Right hindlimb (tissue), 1 donor: Measurements from ENCODE around the gene PDE4B.
A peak's percentile ranks its signal among the peaks of the same experiment; 100 is the strongest.

Experiments used
- DNase-seq: peaks from one replicate; pipeline ENCODE4 v3.0.0-alpha.2; 2018

The PDE4B gene

DNA sequence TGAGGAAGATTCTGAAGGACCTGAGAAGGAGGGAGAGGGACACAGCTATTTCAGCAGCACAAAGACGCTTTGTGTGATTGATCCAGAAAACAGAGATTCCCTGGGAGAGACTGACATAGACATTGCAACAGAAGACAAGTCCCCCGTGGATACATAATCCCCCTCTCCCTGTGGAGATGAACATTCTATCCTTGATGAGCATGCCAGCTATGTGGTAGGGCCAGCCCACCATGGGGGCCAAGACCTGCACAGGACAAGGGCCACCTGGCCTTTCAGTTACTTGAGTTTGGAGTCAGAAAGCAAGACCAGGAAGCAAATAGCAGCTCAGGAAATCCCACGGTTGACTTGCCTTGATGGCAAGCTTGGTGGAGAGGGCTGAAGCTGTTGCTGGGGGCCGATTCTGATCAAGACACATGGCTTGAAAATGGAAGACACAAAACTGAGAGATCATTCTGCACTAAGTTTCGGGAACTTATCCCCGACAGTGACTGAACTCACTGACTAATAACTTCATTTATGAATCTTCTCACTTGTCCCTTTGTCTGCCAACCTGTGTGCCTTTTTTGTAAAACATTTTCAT is 579.9 kb downstream of the PDE4B start:
- DNase-seq = no peak

DNA sequence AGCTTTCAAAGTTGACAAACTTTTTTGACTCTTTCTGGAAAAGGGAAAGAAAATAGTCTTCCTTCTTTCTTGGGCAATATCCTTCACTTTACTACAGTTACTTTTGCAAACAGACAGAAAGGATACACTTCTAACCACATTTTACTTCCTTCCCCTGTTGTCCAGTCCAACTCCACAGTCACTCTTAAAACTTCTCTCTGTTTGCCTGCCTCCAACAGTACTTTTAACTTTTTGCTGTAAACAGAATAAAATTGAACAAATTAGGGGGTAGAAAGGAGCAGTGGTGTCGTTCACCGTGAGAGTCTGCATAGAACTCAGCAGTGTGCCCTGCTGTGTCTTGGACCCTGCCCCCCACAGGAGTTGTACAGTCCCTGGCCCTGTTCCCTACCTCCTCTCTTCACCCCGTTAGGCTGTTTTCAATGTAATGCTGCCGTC is 580.5 kb downstream of the PDE4B start:
- DNase-seq = no peak

DNA sequence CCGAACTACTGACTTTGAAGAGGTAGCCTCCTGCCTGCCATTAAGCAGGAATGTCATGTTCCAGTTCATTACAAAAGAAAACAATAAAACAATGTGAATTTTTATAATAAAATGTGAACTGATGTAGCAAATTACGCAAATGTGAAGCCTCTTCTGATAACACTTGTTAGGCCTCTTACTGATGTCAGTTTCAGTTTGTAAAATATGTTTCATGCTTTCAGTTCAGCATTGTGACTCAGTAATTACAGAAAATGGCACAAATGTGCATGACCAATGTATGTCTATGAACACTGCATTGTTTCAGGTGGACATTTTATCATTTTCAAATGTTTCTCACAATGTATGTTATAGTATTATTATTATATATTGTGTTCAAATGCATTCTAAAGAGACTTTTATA is 581.5 kb downstream of the PDE4B start:
- DNase-seq = no peak

DNA sequence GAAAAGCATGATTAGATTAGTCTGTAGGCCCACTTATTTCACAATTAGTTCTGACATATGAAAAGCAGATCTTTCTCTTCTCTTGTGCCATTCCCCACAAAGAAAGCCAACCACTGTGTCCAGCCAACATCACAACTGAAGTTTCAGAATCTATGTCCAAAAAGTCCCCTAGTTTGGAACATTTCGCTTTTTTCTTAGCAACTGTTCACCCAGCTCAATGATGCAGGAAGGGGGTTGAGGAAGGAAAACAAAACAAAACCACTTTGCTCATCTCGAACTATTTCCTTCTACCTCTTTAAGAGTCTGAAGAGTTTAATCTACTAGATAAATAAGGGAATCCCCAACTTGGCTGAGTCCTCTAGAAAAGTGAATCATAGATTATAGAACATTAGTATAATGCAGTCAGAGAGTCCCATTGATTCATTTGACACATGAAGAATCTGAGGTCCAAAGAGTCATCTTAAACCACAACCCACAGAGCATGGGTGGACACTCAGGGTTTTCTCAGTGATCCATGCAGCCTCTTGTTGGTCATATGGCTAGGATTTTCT is 581.9 kb downstream of the PDE4B start:
- no peak for DNase-seq

DNA sequence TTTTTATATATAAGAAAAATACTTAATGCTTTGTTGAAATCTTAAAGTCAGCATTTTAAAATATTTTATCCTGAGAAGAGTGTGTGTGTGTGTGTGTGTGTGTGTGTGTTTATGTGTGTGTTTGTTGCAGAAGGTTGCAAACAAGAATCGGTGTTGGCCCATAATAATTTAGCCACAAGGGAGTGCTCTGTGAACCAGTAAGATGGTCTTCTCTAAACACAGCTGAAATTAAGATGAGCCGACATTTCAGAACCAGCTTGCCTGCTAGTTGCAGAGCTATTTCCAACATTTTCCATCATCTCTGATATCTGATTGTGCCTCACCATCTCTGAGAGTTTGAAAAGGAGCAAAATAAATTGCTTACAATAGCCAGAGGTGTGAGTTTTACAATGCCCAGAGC is 582.4 kb downstream of the PDE4B start:
- DNase-seq = no peak

DNA sequence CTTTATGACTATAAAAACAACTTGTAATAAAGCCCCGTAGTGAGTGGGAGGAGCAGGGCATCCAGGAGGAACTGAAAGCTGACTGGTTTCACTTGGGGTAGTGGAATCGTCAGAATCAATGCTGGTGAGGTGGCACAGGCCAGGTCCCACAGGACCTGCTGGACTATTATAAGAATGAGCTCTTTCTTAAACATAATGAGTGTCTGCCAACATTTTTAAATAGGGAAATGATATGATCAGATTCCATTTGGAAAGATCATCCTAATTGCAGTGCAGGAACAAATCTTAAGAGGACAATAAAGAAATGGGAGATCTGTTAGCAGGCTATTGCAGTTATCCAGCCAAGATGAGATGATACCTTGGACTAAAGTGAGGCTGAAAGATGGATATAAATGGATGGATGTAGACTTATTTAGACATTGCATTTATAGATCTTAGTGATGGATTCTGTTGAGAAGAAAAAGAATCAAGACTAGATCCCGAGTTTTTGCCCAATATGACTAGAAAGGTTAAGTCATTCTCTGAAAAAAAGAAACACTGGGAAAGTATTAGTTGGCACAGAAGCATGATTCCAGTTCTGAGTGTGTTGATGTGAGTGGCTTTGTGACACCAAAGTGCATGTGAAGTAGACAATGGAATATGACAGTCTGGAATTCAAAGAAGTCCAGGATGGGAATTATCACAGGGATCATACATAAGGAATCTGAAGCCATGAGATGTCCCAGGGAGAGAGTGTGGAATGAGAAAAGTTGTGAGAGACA is 587.9 kb downstream of the PDE4B start:
- no peak for DNase-seq

DNA sequence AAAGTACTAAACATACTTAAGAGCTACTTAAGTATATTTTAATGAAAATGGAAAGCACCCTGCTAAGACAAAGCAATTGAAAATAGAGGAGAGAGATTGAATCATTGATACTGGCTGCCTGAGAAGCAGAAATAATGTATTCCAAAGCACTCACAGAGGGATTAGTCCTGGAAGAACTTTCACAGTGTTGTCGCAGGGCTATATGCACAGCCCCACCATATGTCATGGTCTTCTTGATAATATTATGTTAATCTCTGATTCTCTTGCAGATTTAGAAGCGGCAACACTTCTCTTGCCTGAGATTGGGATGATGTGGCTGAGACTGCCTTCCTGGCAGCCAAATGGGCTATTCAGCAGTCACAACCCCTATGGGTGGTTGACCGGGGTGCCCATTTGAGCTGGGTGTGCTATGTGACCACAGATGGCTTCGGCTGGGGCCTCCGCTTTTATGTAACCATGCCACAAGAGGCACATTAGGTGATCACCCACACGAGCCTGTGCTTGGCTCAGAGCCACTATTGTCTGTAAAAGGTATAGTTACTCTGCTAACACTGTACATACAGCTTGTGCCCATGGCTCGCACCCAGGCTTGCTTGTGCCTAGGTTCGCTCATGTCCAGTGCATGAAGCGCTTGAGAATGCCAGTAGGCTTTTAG is 589.1 kb downstream of the PDE4B start:
- DNase-seq = no peak

DNA sequence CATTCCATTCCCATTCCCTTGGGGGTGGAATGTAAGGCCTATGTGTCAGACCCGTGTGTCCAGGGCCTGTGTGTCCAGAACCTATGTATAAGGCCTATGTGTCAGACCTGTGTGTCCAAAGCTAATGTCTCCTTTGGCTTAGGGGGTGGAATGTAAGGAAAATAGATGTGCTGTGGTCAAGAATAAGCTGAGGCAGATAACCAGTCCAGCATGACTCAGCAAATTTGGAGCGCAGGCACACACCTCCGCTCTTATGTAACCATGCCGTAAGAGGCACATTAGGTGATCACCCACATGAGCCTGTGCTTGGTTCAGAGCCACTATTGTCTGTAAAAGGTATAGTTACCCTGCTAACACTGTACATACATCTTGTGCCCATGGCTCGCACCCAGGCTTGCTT is 590.5 kb downstream of the PDE4B start:
- DNase-seq = no peak

DNA sequence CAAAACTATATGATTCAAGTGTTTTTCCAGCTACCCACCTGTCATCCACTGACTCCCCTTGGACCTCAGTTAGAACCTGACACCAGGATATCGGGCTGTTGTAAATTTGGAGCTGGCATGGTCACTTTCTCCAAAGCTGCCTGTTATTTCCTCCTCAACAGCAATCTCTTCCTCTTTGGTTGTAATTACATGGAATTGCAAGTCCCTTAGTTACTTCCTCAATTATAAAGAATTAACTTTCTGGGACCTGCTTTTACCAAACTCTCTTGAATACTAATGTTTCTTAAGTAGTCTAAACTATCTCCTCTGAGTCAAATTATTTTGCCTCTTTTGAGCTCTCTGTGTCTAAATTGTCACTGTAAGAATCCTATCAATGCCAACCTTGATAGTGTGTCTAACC is 590.9 kb downstream of the PDE4B start:
- DNase-seq = no peak

DNA sequence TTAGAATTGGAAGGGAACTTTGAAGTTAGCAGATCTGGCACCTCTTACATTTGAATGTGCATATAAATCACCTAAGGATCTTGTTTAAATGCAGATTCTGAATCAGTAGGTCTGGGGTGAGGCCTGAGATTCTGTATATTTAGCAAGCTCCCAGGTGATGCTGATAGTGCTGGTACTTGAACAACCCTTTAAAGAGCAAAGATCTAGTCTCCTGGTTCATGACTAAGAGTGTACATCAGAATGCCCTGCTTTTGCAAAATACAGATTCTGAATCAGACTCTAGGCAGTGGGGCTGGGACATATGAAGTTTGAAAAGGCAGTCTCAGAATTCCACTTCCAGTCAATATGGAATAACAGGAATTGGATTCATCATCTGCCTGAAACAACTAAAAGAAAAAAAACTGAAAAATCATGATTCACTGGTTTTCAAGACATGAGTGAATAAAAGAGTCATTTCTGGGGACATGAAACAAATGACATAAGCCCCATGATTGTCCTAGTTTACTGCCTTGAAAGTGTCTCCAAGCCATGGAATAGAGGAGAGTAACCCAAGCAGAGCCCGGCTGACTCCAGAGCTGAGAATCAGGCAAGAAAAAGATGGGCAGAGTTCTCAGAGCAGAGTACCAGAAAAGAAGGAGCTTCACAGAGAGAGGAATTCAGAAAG is 591.7 kb downstream of the PDE4B start:
- DNase-seq = no peak

DNA sequence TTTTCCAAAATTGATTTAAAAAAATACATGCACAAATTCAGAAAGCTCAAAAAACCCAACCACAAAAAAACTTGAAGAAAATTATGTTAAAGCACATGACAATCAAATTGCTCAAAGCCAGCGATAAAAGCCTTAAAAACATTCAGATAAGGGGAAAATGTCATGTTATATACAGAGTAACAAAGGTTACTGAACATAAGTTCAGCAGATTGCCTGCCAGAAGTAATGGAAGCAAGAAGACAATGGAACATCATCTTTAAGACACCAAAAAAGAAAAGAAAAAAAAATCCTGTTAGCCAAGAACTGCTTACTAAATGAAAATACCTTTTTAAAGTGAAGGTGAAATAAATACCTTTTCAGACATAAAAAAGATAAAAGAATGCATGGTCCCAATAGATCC is 594.0 kb downstream of the PDE4B start:
- no peak for DNase-seq

DNA sequence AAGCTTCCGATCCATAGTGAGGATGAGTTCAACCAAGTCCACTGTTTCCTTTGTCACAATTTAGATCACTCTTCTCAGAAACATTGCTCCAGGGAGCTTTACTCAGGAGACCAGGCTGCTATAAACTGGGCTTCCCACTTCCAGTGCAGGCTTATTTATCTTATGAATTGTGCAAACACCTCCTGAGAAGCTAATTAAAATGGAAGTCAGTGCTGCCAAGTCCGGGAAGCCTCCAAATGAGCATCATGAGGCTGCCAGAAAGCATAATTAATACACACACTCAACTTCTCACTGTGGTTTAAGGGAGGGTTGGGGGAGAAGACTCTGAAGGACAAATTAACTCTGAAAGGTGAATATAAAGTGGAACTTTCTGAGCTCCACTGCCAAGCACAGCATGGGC is 596.2 kb downstream of the PDE4B start:
- no peak for DNase-seq

DNA sequence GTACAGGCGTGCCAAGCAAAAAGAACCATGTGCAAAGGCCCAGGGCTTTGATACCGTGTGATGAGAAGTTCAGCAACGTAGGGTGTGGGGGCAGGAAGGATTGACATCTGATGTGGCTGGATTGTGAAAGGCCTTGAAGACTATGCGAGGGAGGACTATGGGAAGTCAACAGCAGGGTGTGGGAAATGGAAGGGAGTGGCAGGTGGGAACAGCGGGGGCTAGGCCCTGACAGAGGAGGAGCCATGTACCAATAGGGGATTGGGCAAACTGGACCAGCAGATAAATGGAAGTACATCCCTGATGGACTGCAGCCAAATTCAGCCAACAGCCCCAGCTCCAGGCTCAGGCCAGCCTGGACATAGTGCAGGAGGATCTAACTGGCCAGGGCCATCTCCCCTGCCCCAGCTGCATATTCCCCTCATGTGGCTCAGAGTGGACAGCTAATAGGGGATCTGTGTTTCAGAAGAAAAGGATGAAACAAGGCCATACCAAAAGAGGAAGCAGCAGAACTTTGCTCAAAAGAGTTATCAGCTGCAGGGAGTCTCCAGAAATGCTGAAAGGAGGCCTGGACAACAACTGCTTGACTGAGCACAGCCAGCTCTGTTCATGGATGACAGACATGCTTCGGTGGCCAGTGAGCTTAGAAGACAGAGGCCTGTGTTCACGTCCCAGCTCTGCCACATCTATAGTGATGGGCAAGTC is 601.0 kb downstream of the PDE4B start:
- DNase-seq = no peak

DNA sequence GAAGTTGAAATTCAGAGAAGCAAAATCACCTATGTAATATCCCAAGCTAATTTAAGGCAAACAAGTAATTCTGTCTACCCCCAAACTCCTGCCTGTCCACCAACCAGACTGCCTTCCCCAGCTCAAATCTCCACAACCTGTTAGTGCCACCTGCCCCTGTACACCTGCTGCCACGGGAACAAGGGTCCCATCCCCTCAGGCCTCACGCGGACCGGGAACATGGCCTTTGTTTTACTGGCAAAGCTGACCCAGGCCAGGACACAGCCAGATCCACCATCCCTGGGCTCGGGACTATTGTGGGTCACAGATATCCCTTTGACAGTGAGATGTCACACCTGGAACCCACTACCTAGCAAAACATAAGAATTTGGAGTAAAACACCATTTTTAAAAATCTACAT is 601.9 kb downstream of the PDE4B start:
- no peak for DNase-seq

DNA sequence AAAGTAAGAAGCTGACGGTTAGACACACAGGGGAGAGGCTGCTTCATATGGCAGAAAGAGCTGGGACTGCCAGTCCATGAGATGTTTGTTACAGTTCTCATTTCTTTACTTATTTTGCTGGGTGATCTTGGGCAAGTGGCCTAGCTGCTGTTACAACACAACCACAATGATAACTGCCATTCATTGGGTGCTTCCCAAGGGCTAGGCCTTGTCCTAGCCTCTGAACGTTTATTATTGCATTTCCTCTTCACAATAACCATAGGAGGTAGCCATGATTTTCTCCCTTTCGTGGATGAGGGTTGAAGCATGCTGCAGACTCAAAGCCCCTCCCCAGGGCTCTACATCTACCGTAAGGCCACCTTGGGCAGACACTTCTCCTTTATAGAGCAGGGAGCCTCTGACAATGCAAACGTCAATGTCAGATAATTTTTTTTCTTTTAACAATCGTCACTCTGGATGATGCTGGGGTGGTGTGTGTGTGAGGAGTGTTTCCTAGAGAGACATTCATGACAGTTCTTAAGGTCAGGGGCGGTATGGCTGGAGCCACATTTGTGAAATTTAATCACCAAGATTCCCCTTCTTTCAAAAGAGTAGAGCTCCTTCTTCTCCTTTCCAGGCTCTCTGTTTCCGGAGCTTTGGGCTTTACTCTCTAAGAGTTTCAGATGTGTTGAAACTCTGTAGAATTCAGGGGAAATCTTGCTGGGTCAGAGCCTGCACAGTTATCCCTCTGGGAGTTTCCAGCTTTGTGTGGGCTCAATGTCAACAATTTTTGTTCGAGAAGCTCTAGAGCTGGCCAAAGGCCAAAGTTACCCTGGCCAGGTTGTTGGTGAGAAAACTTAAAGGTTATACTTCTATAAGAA is 602.7 kb downstream of the PDE4B start:
- no peak for DNase-seq

DNA sequence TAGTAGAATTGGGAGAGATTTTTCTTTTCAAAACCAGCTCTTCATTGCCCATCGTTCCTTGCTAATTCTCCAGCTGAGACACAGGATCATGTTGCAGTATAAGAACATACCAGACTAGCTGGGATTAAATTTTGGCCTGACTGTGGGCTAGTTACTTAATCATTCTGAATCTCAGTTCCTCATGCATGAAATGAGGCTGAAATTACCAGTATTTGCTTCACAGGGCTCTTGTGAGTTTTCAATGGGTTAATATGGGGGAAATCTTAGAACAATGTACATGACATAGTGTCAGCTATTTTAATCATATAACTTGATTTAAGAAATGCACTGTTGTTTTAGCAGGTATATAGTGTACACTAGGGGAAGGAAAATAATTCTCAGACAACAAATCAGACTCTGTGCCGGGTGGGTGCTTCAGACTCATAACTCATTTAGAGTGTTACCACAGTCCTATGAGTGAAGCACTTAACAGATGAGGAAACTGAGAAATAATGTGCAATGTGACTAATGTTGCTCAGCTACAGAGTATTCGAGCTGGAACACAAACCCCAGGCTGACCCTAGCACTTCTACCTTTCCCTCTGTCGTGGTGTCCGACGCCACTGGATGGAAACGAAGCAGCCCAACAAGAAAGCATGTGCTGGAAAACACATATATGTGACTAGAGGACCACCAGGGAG is 603.7 kb downstream of the PDE4B start:
- DNase-seq = no peak

DNA sequence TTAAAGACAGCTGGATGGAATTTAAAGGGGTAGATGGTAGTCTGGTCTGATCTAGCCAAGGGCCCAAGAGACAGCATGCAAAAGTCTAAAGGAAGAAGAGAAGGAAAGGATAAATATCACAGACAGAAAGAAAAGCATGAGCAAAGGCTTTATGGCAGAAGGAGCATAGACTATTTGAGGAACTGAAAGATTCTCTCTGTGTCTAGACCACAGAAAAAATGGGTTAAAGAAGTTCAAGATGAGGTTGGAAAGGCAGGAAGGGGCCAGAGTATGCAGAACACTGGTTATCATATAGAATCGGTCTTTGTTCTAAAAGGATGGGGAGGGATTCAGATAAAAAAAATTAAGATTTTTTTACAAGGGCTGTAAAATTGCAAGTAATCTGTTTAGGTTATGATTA is 604.5 kb downstream of the PDE4B start:
- no peak for DNase-seq

DNA sequence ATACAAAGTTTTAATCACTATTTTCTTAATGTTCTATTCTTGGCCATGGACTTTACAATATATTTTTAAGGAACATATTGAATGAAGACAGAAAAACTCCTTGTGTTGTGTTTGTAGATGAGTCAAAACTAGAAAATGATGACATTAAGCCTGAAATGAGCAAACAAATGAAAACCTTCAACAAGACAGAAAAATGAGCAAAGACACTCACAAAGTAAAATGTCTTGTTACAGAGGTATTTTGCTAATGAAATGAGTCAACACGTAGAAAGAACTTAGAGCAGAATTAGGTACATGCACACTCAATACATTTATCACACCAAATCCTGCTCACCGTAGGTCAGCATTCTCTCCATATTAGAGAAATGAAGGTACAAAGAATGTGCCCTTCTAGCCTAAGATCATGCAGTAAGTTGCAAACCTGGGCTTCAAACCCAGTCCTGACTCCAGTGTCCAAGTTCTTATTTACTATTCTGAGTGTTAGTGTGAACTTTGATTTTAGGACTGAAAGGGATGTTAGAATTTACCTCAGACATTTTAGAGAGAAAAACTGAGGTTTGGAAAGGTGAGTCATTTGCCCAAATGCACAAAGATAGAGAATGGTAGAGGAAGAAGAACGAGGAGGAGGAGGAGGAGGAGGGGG is 607.3 kb downstream of the PDE4B start:
- DNase-seq = no peak

DNA sequence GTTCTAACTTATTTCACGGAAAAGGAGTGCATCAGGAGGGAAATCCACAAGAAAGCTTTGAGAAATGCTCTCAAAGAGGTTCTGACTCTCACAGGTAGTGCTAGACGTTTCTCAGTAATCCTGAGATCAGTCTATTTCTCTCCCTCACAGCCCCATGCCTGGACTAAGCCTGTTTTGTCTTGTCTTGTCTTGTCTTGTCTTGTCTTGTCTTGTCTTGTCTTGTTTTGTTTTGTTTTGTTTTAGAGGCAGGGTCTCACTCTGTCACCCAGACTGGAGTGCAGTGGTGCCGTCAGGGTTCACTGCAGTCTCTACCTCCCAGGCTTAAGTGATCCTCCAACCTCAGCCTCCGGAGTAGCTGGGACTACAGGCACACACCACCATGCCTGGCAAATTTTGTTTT is 608.0 kb downstream of the PDE4B start:
- DNase-seq = no peak

DNA sequence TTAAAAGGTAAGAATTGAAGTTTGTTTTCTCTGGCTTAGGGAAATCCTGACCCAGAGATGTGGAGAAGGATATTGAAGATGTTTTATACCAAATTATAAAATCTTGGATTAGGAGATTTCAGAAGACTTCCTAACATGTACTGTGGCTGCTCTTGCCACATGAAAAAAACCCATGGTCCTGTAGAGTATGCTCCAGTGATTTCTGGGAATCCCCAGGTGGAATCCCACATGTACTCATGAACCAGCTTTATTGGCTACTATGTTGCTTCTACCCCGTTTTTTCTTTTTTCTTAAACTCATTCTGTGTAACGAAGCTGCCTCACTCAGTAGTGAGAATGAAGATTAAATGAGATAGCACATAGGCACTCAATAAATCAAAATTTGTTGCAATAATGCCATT is 608.5 kb downstream of the PDE4B start:
- no peak for DNase-seq

DNA sequence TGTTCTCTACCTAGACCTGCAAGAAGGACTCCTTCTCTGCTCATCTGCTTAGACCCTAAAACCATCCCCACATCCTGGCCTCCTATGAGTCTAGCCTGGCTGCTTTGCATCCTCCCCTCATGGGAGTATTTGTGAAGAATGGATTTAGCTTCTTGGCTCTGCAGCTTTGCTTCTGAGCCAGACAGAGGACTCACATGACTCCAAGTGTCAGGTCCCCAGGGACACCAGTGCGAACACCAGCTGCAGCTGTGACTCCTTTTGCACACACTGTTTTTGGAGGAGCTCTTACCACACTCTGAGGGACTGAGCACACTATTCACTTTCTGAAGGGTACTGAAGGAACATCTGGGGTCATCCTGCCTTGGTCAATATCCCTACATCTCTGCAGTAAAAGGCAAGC is 609.5 kb downstream of the PDE4B start:
- DNase-seq = peak; percentile 83
